Smooth muscle cell (in vitro differentiated cells): ENCODE results near the gene ARNT2. TPM values are rescaled to one million over a fixed set of nuclear protein-coding genes. Genes with fewer than 3 reads are reported as not detected.
"Not testable (repeated sequence)": the region's sequence is repeated elsewhere in the genome, so short reads cannot be mapped to it uniquely, and the experiment has no call there.

ENCODE experiments used
- DNase-seq: peaks from one replicate; lab custom pipeline; 2025; ENCODE audit not compliant: unreplicated experiment; lab: John Stamatoyannopoulos, UW
- H2AFZ ChIP-seq: fragments of 200-600 bp; sonication (generic); 2 replicates; pipeline ENCODE4 v1.6.0; 2016; ENCODE audit warnings: antibody characterized with exemption, low read depth, mild to moderate bottlenecking
- H3F3A ChIP-seq: fragments of 200-600 bp; sonication (generic); 2 replicates; pipeline ENCODE4 v1.6.0; 2017; ENCODE audit warnings: antibody characterized with exemption, low read depth
- H3K27ac ChIP-seq: fragments of 200-600 bp; sonication (generic); 2 replicates; pipeline ENCODE4 v1.5.1; 2016; ENCODE audit warnings: low read depth, mild to moderate bottlenecking
- H3K27me3 ChIP-seq: fragments of 200-600 bp; sonication (generic); 2 replicates; pipeline ENCODE4 v1.6.1; 2016; ENCODE audit warnings: low read depth, mild to moderate bottlenecking
- H3K36me3 ChIP-seq: fragments of 200-600 bp; sonication (generic); 2 replicates; pipeline ENCODE4 v1.5.1; 2016; ENCODE audit warnings: low read depth
- H3K4me1 ChIP-seq: fragments of 200-600 bp; sonication (generic); 2 replicates; pipeline ENCODE4 v1.5.1; 2016; ENCODE audit warnings: low read depth
- H3K4me2 ChIP-seq: fragments of 200-600 bp; sonication (generic); 2 replicates; pipeline ENCODE4 v1.6.0; 2016; ENCODE audit warnings: mild to moderate bottlenecking
- H3K4me3 ChIP-seq: fragments of 200-600 bp; sonication (generic); 2 replicates; pipeline ENCODE4 v1.5.1; 2016; ENCODE audit warnings: mild to moderate bottlenecking
- H3K79me2 ChIP-seq: fragments of 200-600 bp; sonication (generic); 2 replicates; pipeline ENCODE4 v1.6.0; 2016; ENCODE audit warnings: low read depth, mild to moderate bottlenecking
- H3K9ac ChIP-seq: fragments of 200-600 bp; sonication (generic); 2 replicates; pipeline ENCODE4 v1.6.0; 2016; ENCODE audit warnings: low read depth
- H3K9me3 ChIP-seq: fragments of 200-600 bp; sonication (generic); replicated peaks from 2 replicates; pipeline ENCODE4 v1.5.1; 2016; ENCODE audit warnings: low read depth
- H4K20me1 ChIP-seq: fragments of 200-600 bp; sonication (generic); 2 replicates; pipeline ENCODE4 v1.6.0; 2016; ENCODE audit warnings: low read depth
- WGBS: methylation state at CpG from one replicate; pipeline ENCODE4 v1.1.7; 2016; ENCODE audit warnings: low lambda C conversion rate; 5-methylcytosine and 5-hydroxymethylcytosine counted together
- polyA plus RNA-seq: library from polyadenylated mRNA; unstranded; fragments of >200 nt; fragmentation: Nextera tagmentation; extraction: Ambion mirVana; gene quantifications from 2 replicates; pipeline ENCODE4 v1.2.1, GENCODE V29; 2016
- total RNA-seq: library from RNA; depleted of rRNA; stranded (reverse); fragments of >200 nt; gene quantifications from 2 replicates; pipeline ENCODE4 v1.2.3, GENCODE V29; 2014
- TF ChIP-seq, protein P1 (sequence below): fragments of 200-600 bp; sonication (generic); IDR thresholded peaks from 2 replicates; pipeline ENCODE4 v1.5.1; 2017; ENCODE audit warnings: borderline replicate concordance, mild to moderate bottlenecking, antibody characterized with exemption; ENCODE audit not compliant: insufficient read depth, poor library complexity, severe bottlenecking

The ARNT2 gene
- total and polyA plus RNA-seq, 2 experiments from 2014 or later: 0.55 to 2.8 TPM

DNA sequence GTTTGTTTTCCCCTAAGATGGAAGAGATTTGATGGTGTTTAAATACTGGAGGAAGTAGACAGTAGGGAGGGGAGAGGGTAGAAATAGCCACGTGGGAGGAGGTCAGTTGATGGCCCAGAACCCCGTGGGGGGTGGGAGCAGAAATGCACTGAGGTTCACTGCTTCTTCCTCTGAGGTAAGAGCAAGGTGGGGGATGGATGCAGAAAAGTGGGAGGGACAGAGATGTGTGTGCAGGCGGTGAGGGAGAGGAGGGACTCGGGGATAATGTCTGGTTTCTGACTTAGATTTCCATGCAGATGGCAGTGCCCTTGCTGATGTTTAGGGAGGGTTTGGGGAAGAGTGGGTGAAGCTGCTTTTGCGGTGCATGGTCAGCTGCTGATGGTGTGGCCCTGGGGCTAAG is 102.9 kb downstream of the ARNT2 start:
- H3K9ac ChIP-seq: no peak overlapping the region
- H3K27ac ChIP-seq: no peak overlapping the region
- no peak overlapping the region for H3K4me2 ChIP-seq
- 85% methylated on average over 5 of the region's 5 CpGs for WGBS
- H3K27me3 ChIP-seq: no peaks in the 10 kb centered on the region
- no peaks in the 10 kb centered on the region for H4K20me1 ChIP-seq
- H3F3A ChIP-seq: no peaks in the 10 kb centered on the region
- H3K4me3 ChIP-seq: no peak overlapping the region
- TF ChIP-seq, protein P1, sequence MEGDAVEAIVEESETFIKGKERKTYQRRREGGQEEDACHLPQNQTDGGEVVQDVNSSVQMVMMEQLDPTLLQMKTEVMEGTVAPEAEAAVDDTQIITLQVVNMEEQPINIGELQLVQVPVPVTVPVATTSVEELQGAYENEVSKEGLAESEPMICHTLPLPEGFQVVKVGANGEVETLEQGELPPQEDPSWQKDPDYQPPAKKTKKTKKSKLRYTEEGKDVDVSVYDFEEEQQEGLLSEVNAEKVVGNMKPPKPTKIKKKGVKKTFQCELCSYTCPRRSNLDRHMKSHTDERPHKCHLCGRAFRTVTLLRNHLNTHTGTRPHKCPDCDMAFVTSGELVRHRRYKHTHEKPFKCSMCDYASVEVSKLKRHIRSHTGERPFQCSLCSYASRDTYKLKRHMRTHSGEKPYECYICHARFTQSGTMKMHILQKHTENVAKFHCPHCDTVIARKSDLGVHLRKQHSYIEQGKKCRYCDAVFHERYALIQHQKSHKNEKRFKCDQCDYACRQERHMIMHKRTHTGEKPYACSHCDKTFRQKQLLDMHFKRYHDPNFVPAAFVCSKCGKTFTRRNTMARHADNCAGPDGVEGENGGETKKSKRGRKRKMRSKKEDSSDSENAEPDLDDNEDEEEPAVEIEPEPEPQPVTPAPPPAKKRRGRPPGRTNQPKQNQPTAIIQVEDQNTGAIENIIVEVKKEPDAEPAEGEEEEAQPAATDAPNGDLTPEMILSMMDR: no peak
- H3K79me2 ChIP-seq: no peaks in the 10 kb centered on the region
- no peak for DNase-seq
- H2AFZ ChIP-seq: no peak overlapping the region
- no peaks in the 10 kb centered on the region for H3K36me3 ChIP-seq
- no peaks in the 10 kb centered on the region for H3K4me1 ChIP-seq
- no peaks in the 10 kb centered on the region for H3K9me3 ChIP-seq

DNA sequence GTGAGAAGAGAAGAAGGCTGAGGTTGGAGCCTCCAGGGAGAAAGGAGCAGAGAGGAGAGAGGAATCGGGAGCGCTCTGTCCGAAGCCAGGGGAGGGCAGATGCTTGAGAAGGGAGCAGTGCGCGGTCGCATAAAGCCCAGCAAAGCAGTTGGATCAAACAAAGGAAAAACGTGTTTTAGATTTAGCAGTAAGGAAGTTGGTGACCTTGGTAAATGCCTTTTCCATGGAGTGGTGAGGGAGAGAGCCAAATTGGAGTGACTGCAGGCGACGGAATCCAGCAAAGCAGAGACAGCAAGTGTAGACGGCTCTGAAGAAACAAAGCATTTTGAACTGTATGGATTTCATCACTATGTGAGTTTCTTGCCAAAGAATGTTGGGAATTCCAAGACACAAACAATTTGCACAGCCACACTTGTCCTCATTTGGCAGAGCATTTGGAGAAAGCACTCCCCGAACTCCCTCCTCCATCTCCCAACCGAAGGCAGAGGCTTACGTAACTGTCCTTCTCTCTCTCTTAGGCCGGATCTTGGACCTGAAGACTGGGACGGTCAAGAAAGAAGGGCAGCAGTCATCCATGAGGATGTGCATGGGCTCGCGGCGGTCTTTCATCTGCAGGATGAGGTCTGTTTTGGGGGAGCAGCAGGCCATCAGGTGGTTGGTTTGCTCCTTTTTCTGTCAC is 103.6 kb downstream of the ARNT2 start:
- no peak overlapping the region for H3K27ac ChIP-seq
- WGBS: 91% methylated on average over 18 of the region's 18 CpGs
- no peaks in the 10 kb centered on the region for H3K36me3 ChIP-seq
- TF ChIP-seq, protein P1: no peak
- no peaks in the 10 kb centered on the region for H3K79me2 ChIP-seq
- no peak for DNase-seq
- H3K27me3 ChIP-seq: no peaks in the 10 kb centered on the region
- H3K4me2 ChIP-seq: no peak overlapping the region
- no peak overlapping the region for H3K9ac ChIP-seq
- H4K20me1 ChIP-seq: no peaks in the 10 kb centered on the region
- no peaks in the 10 kb centered on the region for H3K9me3 ChIP-seq
- H3K4me3 ChIP-seq: no peak overlapping the region
- no peaks in the 10 kb centered on the region for H3K4me1 ChIP-seq
- H3F3A ChIP-seq: no peaks in the 10 kb centered on the region
- H2AFZ ChIP-seq: no peak overlapping the region

DNA sequence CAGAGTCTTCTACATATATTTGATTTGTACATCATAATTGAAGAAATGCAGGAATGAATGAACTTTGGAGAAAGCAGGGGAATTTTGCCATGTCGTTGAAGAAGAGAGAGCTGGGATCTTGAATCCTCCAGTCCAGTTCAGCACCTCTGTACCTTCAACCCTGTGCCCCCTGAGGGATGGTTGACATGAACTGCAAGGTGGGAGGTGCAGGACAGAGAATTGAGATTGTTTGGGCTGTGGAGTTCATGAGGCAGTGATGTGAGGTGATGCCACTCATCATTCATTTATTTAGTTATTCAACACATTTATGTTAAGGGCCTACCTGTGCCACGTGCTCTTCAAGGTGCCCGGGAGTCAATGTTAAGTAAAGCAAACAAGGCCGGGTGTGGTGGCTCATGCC is 104.6 kb downstream of the ARNT2 start:
- TF ChIP-seq, protein P1: no peak
- no peaks in the 10 kb centered on the region for H3K9me3 ChIP-seq
- H3F3A ChIP-seq: no peaks in the 10 kb centered on the region
- no peak overlapping the region for H3K27ac ChIP-seq
- DNase-seq: no peak
- H3K4me2 ChIP-seq: no peak overlapping the region
- no peak overlapping the region for H3K9ac ChIP-seq
- no peaks in the 10 kb centered on the region for H3K36me3 ChIP-seq
- H3K79me2 ChIP-seq: no peaks in the 10 kb centered on the region
- H3K27me3 ChIP-seq: no peaks in the 10 kb centered on the region
- H4K20me1 ChIP-seq: no peaks in the 10 kb centered on the region
- no peak overlapping the region for H2AFZ ChIP-seq
- no peak overlapping the region for H3K4me3 ChIP-seq
- 85% methylated on average over 4 of the region's 4 CpGs for WGBS
- no peaks in the 10 kb centered on the region for H3K4me1 ChIP-seq

DNA sequence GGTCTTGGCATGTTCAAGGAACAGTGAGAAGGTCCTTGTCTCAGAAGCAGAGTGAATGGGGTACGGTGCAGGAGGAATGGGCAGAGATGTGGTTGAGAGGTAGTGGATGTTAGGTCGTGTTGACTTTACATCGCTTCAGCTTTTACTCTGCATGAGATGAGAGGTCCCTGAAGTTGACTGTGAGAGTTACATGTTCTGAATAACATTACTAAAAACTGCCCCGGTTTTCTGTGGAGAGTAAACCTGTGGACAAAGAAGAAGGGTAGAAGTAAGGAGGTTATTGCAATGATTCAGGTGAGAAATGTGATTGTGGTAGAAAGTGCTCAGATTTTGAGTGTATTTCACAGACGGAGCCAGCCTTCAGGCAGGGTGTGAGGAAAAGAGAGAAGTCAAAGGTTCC is 105.6 kb downstream of the ARNT2 start:
- H2AFZ ChIP-seq: no peak overlapping the region
- 91% methylated on average over 5 of the region's 5 CpGs for WGBS
- H4K20me1 ChIP-seq: no peaks in the 10 kb centered on the region
- H3K9ac ChIP-seq: no peak overlapping the region
- H3K4me2 ChIP-seq: no peak overlapping the region
- H3K27ac ChIP-seq: no peak overlapping the region
- H3K27me3 ChIP-seq: no peaks in the 10 kb centered on the region
- TF ChIP-seq, protein P1: no peak
- H3K79me2 ChIP-seq: no peaks in the 10 kb centered on the region
- no peaks in the 10 kb centered on the region for H3K4me1 ChIP-seq
- no peak overlapping the region for H3K4me3 ChIP-seq
- H3F3A ChIP-seq: no peaks in the 10 kb centered on the region
- no peaks in the 10 kb centered on the region for H3K9me3 ChIP-seq
- no peaks in the 10 kb centered on the region for H3K36me3 ChIP-seq
- no peak for DNase-seq

DNA sequence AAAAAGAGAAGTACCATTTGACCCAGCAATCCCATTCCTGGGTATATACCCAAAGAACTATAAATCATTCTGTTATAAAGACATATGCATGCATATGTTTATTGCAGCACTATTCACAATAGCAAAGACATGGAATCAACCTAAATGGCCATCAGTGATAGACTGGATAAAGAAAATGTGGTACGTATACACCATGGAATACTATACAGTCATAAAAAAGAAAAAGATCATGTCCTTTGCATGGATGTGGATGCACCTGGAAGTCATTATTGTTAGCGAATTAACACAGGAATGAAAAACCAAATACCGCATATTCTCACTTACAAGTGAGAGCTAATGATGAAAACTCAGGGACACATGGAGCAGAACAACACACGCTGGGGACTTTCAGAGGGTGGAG is 106.8 kb downstream of the ARNT2 start:
- not testable (repeated sequence) for H3K4me2 ChIP-seq, H3K27ac ChIP-seq, H3K79me2 ChIP-seq, H3K4me1 ChIP-seq, H3K4me3 ChIP-seq, H3K9ac ChIP-seq, H3K9me3 ChIP-seq, H3K27me3 ChIP-seq, H2AFZ ChIP-seq, DNase-seq, H4K20me1 ChIP-seq, H3F3A ChIP-seq, H3K36me3 ChIP-seq
- WGBS: 97% methylated on average over 4 of the region's 4 CpGs
